ENCODE results near the gene ISYNA1. TPM values are rescaled to one million over a fixed set of nuclear protein-coding genes. Genes with fewer than 3 reads are reported as not detected.

Gene ISYNA1
- total and polyA plus RNA-seq, 2 of the 13 experiments (the other 11 are each of a cell fraction or from before 2014, with no cell fraction given), result 29.6 to 48.5 TPM

DNA sequence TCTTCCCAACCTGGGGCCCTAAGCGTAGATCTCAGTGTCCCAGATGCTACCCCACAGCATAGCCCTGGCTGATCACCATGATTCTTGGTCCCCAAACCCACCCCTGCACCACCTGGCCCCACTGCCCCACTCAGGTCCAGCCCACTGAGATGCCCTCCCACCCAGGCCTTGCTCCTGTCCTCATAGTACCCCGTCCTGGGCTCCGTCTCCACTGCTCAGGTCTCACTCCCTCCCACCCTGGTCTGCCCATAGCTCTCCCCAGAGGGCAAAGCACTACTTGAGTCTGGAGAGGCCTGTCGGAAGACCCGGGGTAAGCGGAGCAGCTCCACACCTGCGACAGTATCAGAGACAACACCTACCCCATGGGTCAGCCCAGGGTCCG lies 35.8 kb upstream of the ISYNA1 start:
- intact Hi-C loops (cut with micrococcal nuclease; ENCODE audit: unreplicated experiment), result no loop called here
- no peak overlapping the region for H3K4me3 ChIP-seq (replicated peaks in 1 of 3; ENCODE audit: insufficient read depth in 1 of 3, low read depth in 2 of 3, low read length in 3 of 3)
- 95% methylated on average over 8 of the region's 8 CpGs for WGBS (ENCODE audit: low lambda C conversion rate)

More for the DNA sequence above, 35.8 kb upstream of the ISYNA1 start:
- Histone ChIP-seq H3K9me3 (ENCODE audit: low read length) (no peaks in the 10 kb centered on the region), H3K4me1 (ENCODE audit: insufficient read depth, low read length) (peaks cover 82% of the 10 kb centered on the region), H3K4me2 (ENCODE audit: low read depth, low read length) (no peak overlapping the region), H4K20me1 (ENCODE audit: insufficient read depth, low read length) (peaks cover 16% of the 10 kb centered on the region; the same call in 1 of the 2 replicates), H3K27ac (ENCODE audit: extremely low read length, insufficient read depth, low read length) (no peak overlapping the region), H3K36me3 (replicated peaks in 1 of 2; ENCODE audit: control insufficient read depth in 1 of 2, insufficient read depth in 2 of 2, low read length in 2 of 2) (peaks cover 5 to 6% of the 10 kb centered on the region in 2 experiments; a peak in 2 of 5 replicates), H3K27me3 (ENCODE audit: control insufficient read depth in 1 of 2, insufficient read depth in 2 of 2, low read length in 2 of 2) (no peaks in the 10 kb centered on the region), H2AFZ (ENCODE audit: low read length) (no peak overlapping the region), H3K9ac (ENCODE audit: insufficient read depth, low read depth, low read length) (no peak overlapping the region), H3K79me2 (ENCODE audit: insufficient read depth, low read length) (peaks cover 51% of the 10 kb centered on the region)
- POLR2A ChIA-PET, result interaction anchor here (1.3 kb wide), 1 partner anchor 84 kb away, joined by 5 read pairs; the partner anchor contains the start of gene KXD1
- FAIRE-seq, result no peak
- ATAC-seq, result no peak
- CTCF ChIA-PET (ENCODE audit: low intra/inter-chr PET ratio, low total read pairs), result no interaction called here
- TF ChIP-seq BRD4 (CRISPR knock-in tag; IDR thresholded peaks at IDR 0.05), result no peak
- 0 out of 2 replicates have a peak, but pooled peaks have one; percentile 4 for TF ChIP-seq ZFX (CRISPR knock-in tag; IDR thresholded peaks at IDR 0.05; ENCODE audit: low read depth)
- TF ChIP-seq NAIF1 (CRISPR knock-in tag; IDR thresholded peaks at IDR 0.05; ENCODE audit: borderline replicate concordance), result no peak
- TF ChIP-seq, protein P1, sequence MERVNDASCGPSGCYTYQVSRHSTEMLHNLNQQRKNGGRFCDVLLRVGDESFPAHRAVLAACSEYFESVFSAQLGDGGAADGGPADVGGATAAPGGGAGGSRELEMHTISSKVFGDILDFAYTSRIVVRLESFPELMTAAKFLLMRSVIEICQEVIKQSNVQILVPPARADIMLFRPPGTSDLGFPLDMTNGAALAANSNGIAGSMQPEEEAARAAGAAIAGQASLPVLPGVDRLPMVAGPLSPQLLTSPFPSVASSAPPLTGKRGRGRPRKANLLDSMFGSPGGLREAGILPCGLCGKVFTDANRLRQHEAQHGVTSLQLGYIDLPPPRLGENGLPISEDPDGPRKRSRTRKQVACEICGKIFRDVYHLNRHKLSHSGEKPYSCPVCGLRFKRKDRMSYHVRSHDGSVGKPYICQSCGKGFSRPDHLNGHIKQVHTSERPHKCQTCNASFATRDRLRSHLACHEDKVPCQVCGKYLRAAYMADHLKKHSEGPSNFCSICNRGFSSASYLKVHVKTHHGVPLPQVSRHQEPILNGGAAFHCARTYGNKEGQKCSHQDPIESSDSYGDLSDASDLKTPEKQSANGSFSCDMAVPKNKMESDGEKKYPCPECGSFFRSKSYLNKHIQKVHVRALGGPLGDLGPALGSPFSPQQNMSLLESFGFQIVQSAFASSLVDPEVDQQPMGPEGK (CRISPR knock-in tag; IDR thresholded peaks at IDR 0.05), result no peak
- TF ChIP-seq, protein P2, sequence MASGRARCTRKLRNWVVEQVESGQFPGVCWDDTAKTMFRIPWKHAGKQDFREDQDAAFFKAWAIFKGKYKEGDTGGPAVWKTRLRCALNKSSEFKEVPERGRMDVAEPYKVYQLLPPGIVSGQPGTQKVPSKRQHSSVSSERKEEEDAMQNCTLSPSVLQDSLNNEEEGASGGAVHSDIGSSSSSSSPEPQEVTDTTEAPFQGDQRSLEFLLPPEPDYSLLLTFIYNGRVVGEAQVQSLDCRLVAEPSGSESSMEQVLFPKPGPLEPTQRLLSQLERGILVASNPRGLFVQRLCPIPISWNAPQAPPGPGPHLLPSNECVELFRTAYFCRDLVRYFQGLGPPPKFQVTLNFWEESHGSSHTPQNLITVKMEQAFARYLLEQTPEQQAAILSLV (CRISPR knock-in tag; IDR thresholded peaks at IDR 0.05; ENCODE audit: borderline replicate concordance), result no peak
- TF ChIP-seq, protein P3, sequence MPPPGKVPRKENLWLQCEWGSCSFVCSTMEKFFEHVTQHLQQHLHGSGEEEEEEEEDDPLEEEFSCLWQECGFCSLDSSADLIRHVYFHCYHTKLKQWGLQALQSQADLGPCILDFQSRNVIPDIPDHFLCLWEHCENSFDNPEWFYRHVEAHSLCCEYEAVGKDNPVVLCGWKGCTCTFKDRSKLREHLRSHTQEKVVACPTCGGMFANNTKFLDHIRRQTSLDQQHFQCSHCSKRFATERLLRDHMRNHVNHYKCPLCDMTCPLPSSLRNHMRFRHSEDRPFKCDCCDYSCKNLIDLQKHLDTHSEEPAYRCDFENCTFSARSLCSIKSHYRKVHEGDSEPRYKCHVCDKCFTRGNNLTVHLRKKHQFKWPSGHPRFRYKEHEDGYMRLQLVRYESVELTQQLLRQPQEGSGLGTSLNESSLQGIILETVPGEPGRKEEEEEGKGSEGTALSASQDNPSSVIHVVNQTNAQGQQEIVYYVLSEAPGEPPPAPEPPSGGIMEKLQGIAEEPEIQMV (CRISPR knock-in tag; IDR thresholded peaks at IDR 0.05; ENCODE audit: low read depth), result no peak
- TF ChIP-seq, protein P4, sequence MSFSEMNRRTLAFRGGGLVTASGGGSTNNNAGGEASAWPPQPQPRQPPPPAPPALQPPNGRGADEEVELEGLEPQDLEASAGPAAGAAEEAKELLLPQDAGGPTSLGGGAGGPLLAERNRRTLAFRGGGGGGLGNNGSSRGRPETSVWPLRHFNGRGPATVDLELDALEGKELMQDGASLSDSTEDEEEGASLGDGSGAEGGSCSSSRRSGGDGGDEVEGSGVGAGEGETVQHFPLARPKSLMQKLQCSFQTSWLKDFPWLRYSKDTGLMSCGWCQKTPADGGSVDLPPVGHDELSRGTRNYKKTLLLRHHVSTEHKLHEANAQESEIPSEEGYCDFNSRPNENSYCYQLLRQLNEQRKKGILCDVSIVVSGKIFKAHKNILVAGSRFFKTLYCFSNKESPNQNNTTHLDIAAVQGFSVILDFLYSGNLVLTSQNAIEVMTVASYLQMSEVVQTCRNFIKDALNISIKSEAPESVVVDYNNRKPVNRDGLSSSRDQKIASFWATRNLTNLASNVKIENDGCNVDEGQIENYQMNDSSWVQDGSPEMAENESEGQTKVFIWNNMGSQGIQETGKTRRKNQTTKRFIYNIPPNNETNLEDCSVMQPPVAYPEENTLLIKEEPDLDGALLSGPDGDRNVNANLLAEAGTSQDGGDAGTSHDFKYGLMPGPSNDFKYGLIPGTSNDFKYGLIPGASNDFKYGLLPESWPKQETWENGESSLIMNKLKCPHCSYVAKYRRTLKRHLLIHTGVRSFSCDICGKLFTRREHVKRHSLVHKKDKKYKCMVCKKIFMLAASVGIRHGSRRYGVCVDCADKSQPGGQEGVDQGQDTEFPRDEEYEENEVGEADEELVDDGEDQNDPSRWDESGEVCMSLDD (CRISPR knock-in tag; IDR thresholded peaks at IDR 0.05; ENCODE audit: borderline replicate concordance), result no peak
- no peak for TF ChIP-seq FOSL2 (CRISPR knock-in tag; IDR thresholded peaks at IDR 0.05)
- no TSS peak for BruUV-seq (replicated peaks)
- DNase-seq (ENCODE audit: low spot score), result no peak
- in situ Hi-C loops (cut with HindIII; ENCODE audit: extremely low pct_ligation_motif_present, low pct_unique_long_range_greater_than_20kb), result loop anchor here (10.0 kb wide), 2 partner anchors 51 to 201 kb away; partner anchors contain the start of gene ELL
